Vagina (tissue), 2 donors: ENCODE data around the gene OTULINL.

ENCODE experiments used
- CTCF ChIP-seq, 3 experiments: fragments of 450-650 bp in 2 of 3; fragments of 200-600 bp in 1 of 3; sonication (generic) in 1 of 3; IDR thresholded peaks; one replicate each; pipeline ENCODE4 v1.5.1; 2017 to 2019; ENCODE audit warnings: antibody characterized with exemption in 3 of 3, mild to moderate bottlenecking in 2 of 3, moderate library complexity in 2 of 3
- POLR2A ChIP-seq, 2 donors: fragments of 450-650 bp; IDR thresholded peaks; one replicate each; pipeline ENCODE4 v1.6.1; 2017; ENCODE audit warnings: antibody characterized with exemption in 2 of 2, mild to moderate bottlenecking in 2 of 2, moderate library complexity in 2 of 2
- POLR2AphosphoS5 ChIP-seq, 2 donors: sonication (generic); formaldehyde crosslinking; IDR thresholded peaks; one replicate each; pipeline ENCODE4 v1.9.0; 2017; ENCODE audit warnings: antibody characterized with exemption in 2 of 2, mild to moderate bottlenecking in 2 of 2, low read depth in 1 of 2; ENCODE audit not compliant: insufficient read depth in 1 of 2

- no peak for TF ChIP-seq CTCF (IDR thresholded peaks at IDR 0.05)
- TF ChIP-seq POLR2A (IDR thresholded peaks at IDR 0.05) = no peak
- TF ChIP-seq POLR2AphosphoS5 (IDR thresholded peaks at IDR 0.05; ENCODE audit: insufficient read depth in 1 of 2, low read depth in 1 of 2) = no peak
These were observed 10.0 kb downstream of the OTULINL start for GRCh38 chr5:14591548-14591947.
